IPS-18a (cell line): ENCODE data around the gene MOGAT3.
A peak's percentile ranks its signal among the peaks of the same experiment; 100 is the strongest.

ENCODE experiments used
- H3K27ac ChIP-seq: one replicate; pipeline ENCODE4 v1.5.1; 2013; ENCODE audit warnings: low read length
- H3K27me3 ChIP-seq: one replicate; pipeline ENCODE4 v1.6.1; 2013; ENCODE audit warnings: mild to moderate bottlenecking, low read length; ENCODE audit not compliant: control insufficient read depth, insufficient read depth
- H3K36me3 ChIP-seq: one replicate; pipeline ENCODE4 v1.6.1; 2013; ENCODE audit warnings: low read depth, low read length; ENCODE audit not compliant: control insufficient read depth
- H3K4me1 ChIP-seq: one replicate; pipeline ENCODE4 v1.6.1; 2013; ENCODE audit warnings: low read depth, low read length; ENCODE audit not compliant: control insufficient read depth
- H3K4me3 ChIP-seq: one replicate; pipeline ENCODE4 v1.5.1; 2013; ENCODE audit warnings: low read length
- H3K9ac ChIP-seq: one replicate; pipeline ENCODE4 v1.6.1; 2013; ENCODE audit warnings: mild to moderate bottlenecking, low read length, moderate library complexity
- H3K9me3 ChIP-seq: one replicate; pipeline ENCODE4 v1.6.1; 2013; ENCODE audit warnings: low read depth, low read length; ENCODE audit not compliant: control insufficient read depth

MOGAT3 gene

GRCh38 chr7:101200862-101201599 lies at the start of gene MOGAT3:
Gene MOGAT3 (minus strand): TSS chr7:101201036. CDS start chr7:101200854, 182 bp downstream.
- H3K27ac ChIP-seq, result no peak within 1 kb of the TSS
- H3K36me3 ChIP-seq, result no peaks in the 10 kb centered on the region
- H3K9me3 ChIP-seq, result no peaks in the 10 kb centered on the region
- no peaks in the 10 kb centered on the region for H3K27me3 ChIP-seq
- peaks cover 8% of the 10 kb centered on the region for H3K4me1 ChIP-seq
- H3K9ac ChIP-seq, result no peak within 1 kb of the TSS
- H3K4me3 ChIP-seq, result no peak within 1 kb of the TSS

GRCh38 chr7:101250324-101250723 lies 49.5 kb upstream of the MOGAT3 start:
- Histone ChIP-seq H3K27ac (no peak overlapping the region), H3K4me1 (peaks cover 9% of the 10 kb centered on the region), H3K36me3 (no peaks in the 10 kb centered on the region), H3K9me3 (no peaks in the 10 kb centered on the region), H3K27me3 (no peaks in the 10 kb centered on the region), H3K9ac (no peak overlapping the region), H3K4me3 (no peak overlapping the region)

GRCh38 chr7:101248276-101248675 lies 47.4 kb upstream of the MOGAT3 start:
- no peaks in the 10 kb centered on the region for H3K36me3 ChIP-seq
- no peaks in the 10 kb centered on the region for H3K9me3 ChIP-seq
- H3K27ac ChIP-seq, result no peak overlapping the region
- H3K4me3 ChIP-seq, result no peak overlapping the region
- no peak overlapping the region for H3K9ac ChIP-seq
- H3K27me3 ChIP-seq, result no peaks in the 10 kb centered on the region
- H3K4me1 ChIP-seq, result peaks cover 13% of the 10 kb centered on the region

GRCh38 chr7:101245147-101245668 lies 44.4 kb upstream of the MOGAT3 start:
- Histone ChIP-seq H3K9me3 (no peaks in the 10 kb centered on the region), H3K4me3 (peak overlapping the region; percentile 98), H3K9ac (peak overlapping the region; percentile 72), H3K27me3 (no peaks in the 10 kb centered on the region), H3K4me1 (peaks cover 9% of the 10 kb centered on the region), H3K27ac (no peak overlapping the region), H3K36me3 (no peaks in the 10 kb centered on the region)

- peak within 1 kb of the TSS; percentile 98 for H3K4me3 ChIP-seq
- no peaks in the 10 kb centered on the region for H3K27me3 ChIP-seq
- peaks cover 9% of the 10 kb centered on the region for H3K4me1 ChIP-seq
- no peaks in the 10 kb centered on the region for H3K9me3 ChIP-seq
- H3K36me3 ChIP-seq, result no peaks in the 10 kb centered on the region
- H3K27ac ChIP-seq, result peak within 1 kb of the TSS; percentile 63
- H3K9ac ChIP-seq, result peak within 1 kb of the TSS; percentile 72
Observed at GRCh38 chr7:101244375-101245146, 43.7 kb upstream of the MOGAT3 start, which contains the start of gene FIS1. Gene FIS1 (minus strand): TSS chr7:101245081. CDS start chr7:101245004, 77 bp downstream.

- Histone ChIP-seq H3K36me3 (no peaks in the 10 kb centered on the region), H3K27ac (no peak overlapping the region), H3K9me3 (no peaks in the 10 kb centered on the region), H3K4me3 (peak overlapping the region; percentile 98), H3K9ac (peak overlapping the region; percentile 72), H3K4me1 (peaks cover 9% of the 10 kb centered on the region), H3K27me3 (no peaks in the 10 kb centered on the region)
Observed at GRCh38 chr7:101243646-101244374, 43.0 kb upstream of the MOGAT3 start.

- no peaks in the 10 kb centered on the region for H3K27me3 ChIP-seq
- H3K9ac ChIP-seq, result no peak overlapping the region
- no peaks in the 10 kb centered on the region for H3K9me3 ChIP-seq
- no peak overlapping the region for H3K4me3 ChIP-seq
- peaks cover 9% of the 10 kb centered on the region for H3K4me1 ChIP-seq
- H3K27ac ChIP-seq, result no peak overlapping the region
- peaks cover 4% of the 10 kb centered on the region for H3K36me3 ChIP-seq
Observed at GRCh38 chr7:101241443-101242349, 40.9 kb upstream of the MOGAT3 start.

- peaks cover 4% of the 10 kb centered on the region for H3K36me3 ChIP-seq
Observed at GRCh38 chr7:101241015-101241363, 40.2 kb upstream of the MOGAT3 start.

GRCh38 chr7:101240226-101241014 lies 39.6 kb upstream of the MOGAT3 start:
- Histone ChIP-seq H3K27ac (no peak overlapping the region), H3K27me3 (no peaks in the 10 kb centered on the region), H3K4me1 (peaks cover 4% of the 10 kb centered on the region), H3K9me3 (no peaks in the 10 kb centered on the region), H3K4me3 (no peak overlapping the region), H3K9ac (no peak overlapping the region), H3K36me3 (peaks cover 4% of the 10 kb centered on the region)

More at GRCh38 chr7:101241015-101241363, 40.2 kb upstream of the MOGAT3 start:
- Histone ChIP-seq H3K4me3 (no peak overlapping the region), H3K9me3 (no peaks in the 10 kb centered on the region), H3K27me3 (no peaks in the 10 kb centered on the region), H3K27ac (no peak overlapping the region), H3K4me1 (peaks cover 9% of the 10 kb centered on the region), H3K9ac (no peak overlapping the region)

- Histone ChIP-seq H3K9me3 (no peaks in the 10 kb centered on the region), H3K4me1 (peaks cover 4% of the 10 kb centered on the region), H3K4me3 (no peak overlapping the region), H3K36me3 (peaks cover 4% of the 10 kb centered on the region), H3K27ac (no peak overlapping the region), H3K27me3 (no peaks in the 10 kb centered on the region), H3K9ac (no peak overlapping the region)
Observed at GRCh38 chr7:101239951-101240220, 39.0 kb upstream of the MOGAT3 start.
